HG03520 (cell line): ENCODE data around the gene PKMYT1.

ENCODE experiments used
- ATAC-seq: cut with Tn5 transposase; IDR thresholded peaks from one replicate; pipeline ENCODE4 v1.9.1; 2021; ENCODE audit warnings: mild to moderate bottlenecking, moderate library complexity; ENCODE audit not compliant: unreplicated experiment

PKMYT1 gene

DNA sequence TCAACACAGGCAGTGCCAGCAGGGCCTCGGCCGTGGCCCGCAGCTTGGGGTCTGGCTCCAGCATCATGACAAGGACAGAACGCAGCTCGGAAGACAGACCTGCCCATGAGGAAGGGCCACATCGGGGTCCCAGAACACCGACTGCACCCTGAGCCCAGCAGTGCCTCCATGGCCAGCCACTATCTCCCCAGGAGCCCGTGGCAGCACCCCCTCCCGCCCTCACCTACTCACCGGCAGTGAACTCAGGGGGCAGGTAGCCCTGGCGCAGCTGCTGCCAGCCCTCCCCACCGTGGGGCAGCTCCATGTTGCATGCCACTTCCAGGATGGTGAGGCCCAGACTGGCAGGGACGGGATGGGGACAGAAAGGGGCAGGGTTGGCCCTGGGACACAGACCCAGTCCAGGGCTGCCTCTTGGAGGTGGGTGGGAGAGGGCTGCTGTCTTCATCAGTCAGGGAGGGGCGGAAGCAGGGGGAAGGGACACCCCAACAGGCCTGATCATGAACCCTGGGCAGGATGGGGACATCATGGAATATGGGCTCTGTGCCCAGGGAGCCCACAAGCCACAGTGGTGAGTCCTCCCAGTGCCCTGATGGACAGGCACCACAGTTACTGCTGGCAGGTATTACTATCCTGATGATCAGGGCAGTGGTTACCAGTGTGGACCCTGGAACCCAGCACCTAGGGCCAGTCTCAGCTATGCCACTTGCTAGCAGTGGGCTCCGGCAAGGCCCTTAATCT lies 5.8 kb downstream of the PKMYT1 start:
- ATAC-seq = no peak

DNA sequence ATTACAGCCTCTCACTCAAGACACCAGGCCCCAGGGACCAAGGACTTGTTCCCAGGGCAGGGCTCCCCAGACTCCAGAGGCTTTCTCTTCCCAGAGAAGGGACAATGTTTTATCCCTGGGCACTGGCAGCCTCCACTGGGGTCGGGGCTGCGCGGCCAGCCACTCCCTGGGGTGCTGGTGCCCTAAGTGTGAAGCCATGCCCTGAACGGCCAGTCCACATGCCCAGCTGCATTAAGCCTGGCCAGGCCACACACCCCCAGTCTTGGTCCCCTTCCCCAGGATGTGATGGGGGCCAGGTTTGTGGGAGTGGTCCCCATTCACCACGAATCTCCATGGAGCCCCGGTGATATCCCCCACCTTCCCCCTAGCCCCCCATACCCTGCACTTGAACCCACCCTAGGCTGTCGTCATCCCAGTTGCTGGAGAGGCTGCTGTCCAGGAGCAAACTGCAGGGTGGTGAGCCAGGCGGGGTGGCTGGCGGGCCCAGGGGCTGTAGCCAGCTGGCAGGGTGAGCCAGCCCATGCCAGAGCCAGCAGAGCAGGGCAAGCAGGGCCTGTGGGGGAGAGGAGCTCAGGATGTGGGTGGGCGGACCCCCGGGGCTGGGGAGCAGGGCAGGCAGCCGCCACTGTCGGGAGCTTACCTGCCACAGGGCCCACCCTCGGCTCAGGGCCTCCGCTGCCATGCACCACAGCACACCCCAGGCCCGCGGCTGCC lies 6.5 kb downstream of the PKMYT1 start:
- ATAC-seq = no peak

DNA sequence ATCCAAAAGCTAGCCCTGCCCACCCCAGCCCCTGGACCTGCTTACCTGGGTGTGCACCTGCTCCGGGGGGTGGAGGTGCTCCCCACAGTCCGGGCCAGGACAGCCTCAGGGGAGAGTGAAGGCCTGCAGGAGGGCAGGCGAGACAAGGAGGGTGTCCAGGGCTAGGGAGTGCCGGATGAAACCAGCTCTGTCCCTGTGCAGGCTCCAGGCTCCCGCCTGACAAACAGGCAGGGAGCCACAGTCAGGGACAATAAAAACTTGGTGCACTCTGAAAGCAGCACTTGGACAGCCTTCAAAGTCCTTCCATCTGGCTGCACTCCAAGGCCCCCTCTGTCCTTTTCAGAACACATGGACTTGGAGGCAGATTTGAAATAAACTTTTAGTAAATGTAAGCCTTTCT lies 7.2 kb downstream of the PKMYT1 start:
- no peak for ATAC-seq

DNA sequence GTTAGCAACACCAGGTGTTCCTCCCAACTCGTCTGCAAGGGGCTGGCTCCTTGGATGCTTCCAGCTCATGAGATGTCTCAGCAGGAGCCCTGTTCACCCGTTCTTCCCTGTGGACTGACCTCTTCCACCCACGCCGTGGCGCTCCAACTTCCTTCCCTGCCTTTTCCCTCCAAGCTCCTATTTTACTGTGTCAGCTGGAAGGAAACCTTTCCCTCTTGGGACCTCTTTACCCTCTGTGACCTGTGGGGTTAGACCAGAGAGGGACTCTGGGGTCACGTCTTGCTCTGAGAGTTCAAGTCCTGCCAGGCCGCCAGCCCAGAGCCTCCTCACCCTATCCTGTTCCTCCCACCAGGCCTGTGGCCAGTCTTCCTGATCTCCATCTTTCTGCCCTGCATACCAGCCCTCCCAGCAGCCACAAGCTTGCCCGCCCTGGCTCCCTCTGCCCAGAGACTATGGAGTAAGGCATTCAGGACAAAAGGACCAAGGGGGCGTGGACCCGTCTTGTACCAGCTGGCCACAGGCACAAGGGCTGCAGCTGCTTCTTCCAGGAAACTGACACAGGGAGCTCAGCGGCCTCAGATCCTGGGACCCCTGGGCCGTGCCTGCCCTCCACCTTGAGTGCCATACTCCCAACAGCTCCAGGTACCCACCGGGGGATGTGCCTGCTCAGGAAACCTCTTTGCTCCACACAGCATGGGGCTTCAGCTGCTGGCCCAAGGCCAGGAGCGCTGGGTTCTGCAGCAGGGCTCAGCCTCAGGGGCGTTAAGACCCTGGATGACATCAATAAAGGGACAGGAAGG lies 8.1 kb downstream of the PKMYT1 start:
- ATAC-seq = no peak

DNA sequence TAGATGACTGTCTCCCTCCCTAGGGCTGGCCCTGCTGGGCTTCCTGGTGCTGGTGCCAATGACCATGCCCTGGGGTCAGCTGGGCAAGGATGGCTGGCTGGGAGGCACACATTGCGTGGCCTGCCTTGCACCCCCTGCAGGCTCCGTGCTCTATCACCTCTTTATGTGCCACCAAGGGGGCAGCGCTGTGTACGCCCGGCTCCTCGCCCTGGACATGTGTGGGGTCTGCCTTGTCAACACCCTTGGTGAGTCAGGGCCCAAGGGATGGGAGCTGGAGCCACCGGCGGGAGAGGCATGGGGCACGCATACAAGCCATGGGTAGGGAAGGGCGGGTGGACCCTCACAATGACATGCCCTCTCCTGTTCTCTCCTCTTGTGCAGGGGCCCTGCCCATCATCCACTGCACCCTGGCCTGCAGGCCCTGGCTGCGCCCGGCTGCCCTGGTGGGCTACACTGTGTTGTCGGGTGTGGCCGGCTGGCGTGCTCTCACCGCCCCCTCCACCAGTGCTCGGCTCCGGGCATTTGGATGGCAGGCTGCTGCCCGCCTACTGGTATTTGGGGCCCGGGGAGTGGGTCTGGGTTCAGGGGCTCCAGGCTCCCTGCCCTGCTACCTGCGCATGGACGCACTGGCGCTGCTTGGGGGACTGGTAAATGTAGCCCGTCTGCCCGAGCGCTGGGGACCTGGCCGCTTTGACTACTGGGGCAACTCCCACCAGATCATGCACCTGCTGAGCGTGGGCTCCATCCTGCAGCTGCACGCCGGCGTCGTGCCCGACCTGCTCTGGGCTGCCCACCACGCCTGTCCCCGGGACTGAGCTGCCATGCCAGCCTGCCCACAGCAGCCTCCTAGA lies 8.9 kb downstream of the PKMYT1 start:
- no peak for ATAC-seq

DNA sequence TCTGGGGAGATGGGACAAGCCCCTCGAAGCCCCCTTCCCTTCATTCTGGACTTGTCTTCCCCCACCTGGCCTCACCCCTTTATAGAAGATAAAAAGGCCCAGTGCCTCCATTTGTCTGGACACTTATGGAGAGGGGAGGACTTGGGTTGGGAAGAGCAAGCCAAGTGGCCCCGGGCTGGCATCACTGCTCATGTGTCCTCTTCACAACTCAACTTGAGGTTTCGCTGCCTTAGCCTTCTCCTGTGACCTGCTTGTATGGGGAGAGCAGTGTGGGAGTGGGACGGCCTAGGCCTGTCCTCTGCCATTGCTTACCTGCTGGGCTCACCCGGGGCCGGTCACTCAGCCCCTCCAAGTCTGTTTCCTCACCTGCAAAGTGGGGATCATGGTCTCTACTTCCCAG lies 9.7 kb downstream of the PKMYT1 start:
- ATAC-seq = no peak

DNA sequence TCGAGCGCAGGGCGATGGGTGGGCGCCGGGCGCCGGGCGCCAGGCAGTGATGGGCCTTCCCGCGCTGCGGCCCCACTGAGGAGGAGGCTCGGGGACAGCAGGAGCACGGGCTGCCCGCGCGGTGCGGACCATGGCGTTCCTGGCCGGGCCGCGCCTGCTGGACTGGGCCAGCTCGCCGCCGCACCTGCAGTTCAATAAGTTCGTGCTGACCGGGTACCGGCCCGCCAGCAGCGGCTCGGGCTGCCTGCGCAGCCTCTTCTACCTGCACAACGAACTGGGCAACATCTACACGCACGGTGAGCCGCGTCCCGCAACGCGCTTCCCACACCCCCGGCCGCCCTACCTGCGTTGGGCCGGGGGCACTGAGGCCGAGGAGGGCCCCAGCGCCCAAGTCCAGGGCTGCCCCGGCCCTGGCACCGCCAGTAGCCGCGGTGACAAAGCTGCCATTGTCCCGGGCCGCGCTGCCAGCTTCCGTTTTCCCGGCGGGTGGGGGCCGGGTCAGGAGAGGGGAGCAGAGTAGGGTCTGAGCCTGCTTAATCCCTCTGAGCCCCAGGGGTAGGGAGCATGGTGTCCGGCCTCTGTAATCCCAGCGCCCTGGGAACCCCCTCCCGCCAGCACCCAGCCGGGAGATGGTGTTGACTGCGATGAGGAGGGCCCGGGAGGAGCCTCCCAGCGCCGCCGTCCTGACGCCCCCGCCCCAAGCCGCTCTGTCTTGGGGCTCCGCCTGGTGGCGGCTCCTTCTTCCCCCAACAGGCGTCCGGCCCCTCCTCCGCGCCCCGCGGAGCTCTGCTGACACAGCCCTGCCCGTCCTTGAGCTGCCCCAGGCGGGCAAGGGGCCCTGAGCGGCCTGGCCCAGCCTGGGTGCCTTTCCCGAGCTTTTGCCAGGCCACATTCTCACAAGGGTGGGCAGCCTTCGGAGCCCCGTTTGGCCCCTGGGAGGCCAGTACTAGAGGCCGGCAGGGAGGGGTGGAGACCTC lies 10.4 kb downstream of the PKMYT1 start:
- no peak for ATAC-seq

DNA sequence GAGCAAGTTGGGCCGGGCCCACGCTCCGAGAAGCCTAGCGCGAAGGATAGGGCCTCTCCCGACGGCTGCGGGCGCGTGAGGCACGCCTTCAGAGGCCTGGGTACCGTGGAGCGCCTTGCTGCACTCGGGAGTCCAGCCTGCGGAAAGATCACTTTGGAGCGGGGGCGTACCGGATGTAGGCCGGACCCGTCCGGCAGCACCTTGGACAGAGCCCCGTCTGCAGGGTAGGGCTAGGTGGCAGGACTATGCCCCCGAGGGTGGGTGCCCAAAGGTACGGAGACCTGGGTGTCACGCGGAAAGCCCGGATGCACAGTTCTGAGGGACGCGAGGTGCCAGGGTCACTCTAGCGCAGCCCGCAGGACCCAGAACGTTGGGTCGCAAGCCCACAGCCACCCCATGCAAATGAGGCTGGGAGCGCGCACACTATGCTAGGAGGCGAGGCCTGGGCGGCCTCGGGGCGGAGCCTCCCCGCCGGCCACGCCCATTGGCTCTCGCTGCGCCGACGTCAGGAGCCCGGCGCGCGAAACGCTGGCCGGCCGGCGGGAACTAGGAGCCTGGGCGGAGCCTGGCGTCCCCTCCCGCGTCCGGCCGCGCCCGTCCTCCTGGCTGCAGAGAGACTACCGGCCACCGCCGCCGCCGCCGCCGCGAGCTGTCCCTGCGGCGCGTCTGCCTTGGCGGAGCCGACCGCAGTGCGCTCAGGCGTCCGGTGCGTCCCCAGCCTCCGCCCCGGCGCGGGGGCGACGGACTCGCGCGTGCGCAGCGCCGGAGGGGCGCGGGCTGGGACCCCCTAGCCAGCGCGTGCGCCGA lies 11.3 kb downstream of the PKMYT1 start, which contains the start of gene PAQR4:
Gene PAQR4, plus strand, starts transcription at position 611 of the 807 bp plus-strand sequence. CDS start 327 bp downstream, outside the sequence.
- ATAC-seq = peak; percentile 70

DNA sequence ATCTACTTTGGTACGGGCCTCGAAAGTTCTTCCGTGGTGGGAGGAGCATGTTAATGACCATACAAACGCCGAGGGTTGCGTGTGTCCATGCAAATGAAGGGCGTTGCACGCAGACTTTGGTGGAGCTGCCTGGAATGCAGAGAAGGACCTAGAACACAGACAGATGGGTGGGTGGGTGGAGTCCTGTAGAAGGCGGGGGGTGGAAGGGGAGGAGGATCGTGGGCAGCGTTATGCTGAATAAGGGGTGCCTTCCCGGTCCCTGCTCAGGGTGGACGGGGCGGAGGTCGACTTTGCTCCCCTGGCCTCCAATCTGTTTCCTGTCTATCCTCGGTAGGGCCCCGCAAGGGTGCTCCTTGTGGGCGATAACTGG lies 11.9 kb downstream of the PKMYT1 start:
- no peak for ATAC-seq

DNA sequence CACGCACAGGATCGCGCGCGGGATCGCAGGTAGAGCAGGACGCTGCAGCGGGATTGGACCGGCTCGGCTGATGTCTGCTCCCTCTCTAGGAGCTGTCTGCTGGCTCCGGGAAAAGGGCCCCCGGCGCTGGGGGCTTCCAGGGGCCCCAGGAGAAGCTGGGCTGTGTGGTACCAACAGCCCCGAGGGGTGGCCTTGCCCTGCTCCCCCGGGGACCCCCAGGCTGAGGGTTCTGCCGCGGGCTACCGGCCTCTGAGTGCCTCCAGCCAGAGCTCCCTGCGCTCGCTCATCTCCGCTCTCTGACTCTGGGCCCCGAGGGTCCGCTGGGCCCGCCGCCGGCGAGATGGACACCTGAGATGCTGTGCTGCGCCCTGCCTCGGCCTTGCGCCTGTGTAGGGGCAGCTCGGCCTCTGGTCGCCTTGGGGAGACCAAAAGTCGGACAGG lies 12.5 kb downstream of the PKMYT1 start:
- no peak for ATAC-seq

DNA sequence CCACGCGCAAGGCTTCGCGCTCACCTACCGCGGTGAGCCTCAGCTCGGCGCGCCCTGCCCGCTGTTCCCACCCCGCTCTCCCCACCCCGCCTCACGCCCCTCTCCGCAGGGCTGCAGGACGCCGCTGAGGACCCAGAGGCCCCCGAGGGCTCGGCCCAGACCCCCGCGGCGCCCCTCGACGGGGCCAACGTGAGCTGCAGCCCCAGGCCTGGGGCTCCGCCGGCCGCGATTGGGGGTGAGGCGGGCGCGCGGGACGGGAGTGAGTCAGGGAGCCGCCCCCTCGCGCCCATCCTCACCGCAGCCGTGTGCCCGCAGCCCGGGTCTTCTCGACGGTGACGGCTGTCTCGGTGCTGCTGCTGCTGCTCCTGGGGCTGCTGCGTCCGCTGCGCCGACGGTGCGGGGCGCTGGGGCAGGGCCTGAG lies 13.0 kb downstream of the PKMYT1 start:
- no peak for ATAC-seq

DNA sequence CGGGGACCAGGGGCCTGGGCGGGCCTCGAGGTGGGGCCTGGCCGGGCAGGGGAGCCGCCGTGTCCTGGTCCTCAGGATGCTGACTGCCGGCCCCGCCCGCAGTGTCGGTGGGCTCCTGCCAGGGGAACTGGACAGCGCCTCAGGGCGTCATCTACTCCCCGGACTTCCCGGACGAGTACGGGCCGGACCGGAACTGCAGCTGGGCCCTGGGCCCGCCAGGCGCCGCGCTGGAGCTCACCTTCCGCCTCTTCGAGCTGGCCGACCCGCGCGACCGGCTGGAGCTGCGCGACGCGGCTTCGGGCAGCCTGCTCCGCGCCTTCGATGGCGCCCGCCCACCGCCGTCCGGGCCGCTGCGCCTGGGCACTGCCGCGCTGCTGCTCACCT lies 13.4 kb downstream of the PKMYT1 start:
- ATAC-seq = no peak

DNA sequence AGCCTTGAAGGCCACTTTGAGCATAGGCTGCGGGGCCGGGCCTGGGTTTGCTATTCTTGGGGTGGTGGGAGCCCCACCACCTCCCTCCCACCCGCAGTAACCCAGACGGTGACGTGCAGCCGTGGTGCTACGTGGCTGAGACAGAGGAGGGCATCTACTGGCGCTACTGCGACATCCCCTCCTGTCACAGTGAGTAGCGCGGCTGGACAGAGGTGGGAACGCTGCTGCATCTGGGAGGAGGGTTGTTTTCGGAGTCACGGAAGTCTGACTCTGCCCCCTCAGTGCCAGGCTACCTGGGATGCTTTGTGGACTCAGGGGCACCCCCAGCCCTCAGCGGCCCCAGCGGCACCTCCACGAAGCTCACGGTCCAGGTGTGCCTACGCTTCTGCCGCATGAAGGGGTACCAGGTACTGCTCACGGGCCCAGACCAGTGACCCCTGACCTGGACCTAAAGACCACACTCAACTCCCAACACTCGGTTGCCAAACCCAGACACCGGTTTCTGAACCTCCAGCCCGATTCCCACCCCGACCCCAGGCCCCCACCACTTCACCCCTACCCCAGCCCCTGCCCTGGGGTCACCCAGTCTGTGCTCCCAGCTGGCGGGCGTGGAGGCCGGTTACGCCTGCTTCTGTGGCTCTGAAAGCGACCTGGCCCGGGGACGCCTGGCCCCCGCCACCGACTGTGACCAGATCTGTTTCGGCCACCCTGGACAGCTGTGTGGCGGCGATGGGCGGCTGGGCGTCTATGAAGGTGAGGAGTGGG lies 14.0 kb downstream of the PKMYT1 start:
- ATAC-seq = no peak

DNA sequence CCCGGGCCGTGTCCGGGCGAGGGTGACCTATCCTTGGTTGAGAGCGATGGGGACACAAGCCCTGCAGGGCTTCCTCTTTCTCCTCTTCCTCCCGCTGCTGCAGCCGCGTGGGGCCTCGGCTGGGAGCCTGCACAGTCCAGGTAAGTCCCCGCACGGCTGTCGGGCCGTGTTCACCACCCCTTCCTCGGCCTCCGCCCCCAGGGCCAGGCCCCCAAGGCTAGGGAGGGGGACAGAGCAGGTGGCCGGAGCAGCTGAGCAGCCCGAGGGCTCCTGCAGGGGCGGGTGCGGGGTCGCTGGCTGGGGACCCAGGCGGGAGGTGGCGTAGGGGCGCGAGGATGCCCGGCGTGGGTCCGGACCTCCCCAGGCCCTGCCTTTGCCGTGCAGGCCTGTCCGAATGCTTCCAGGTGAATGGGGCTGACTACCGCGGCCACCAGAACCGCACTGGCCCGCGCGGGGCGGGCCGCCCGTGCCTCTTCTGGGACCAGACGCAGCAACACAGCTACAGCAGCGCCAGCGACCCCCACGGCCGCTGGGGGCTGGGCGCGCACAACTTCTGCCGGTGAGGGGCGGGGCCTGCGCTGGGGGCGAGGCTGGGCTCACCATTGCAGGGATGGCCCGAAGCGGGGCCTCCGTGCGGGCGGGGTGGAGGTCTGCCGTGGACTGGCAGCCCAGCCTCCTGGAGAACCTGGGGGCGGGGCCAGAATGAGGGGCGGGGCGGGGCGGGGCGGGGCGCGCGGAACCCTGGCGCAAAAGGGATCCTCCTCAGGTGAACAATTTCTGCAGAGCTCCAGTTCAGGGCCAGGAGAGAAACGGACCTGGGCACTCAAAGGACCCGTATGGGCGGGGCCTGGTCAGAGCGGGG lies 15.5 kb downstream of the PKMYT1 start:
- no peak for ATAC-seq

DNA sequence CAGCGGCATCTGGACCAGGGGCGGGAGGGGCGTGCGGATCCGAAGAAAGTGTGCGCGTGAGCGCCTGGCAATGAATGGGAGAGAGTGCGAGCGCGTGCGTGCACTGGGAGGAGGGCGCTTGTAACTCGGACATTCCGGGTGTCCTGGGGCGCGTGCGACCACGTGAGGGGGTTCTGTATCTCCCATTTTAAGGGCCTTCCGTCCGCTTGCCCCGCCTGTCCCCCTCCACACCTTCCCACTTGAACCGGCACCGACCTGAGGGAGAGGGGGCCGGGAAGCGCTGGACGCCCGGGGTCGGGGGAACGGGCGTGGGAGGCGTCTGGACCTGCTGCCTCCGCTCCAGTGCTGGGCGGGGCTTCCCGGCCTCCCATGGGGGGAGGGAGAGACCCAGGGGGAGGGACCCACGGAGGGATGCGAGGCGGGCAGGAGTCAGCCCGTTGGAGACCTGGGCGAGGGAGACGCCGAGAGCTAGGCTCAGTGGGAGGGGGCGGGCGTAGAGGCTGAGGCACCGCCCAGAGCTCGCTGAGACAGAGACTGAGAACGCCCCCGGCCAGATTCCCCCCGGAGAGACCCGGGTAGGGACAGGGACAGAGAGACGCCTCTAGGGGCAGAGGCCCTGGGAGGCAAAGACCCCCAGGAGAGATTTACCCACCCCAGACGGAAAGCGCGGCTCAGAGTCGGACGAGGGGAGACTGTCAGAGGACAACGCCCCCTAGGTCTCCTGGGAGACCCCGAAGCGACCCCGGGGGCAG lies 16.3 kb downstream of the PKMYT1 start, which contains the start of gene KREMEN2:
Gene KREMEN2, plus strand, starts transcription at position 553 of the 752 bp plus-strand sequence. CDS start 246 bp downstream, outside the sequence.
- ATAC-seq = no peak

DNA sequence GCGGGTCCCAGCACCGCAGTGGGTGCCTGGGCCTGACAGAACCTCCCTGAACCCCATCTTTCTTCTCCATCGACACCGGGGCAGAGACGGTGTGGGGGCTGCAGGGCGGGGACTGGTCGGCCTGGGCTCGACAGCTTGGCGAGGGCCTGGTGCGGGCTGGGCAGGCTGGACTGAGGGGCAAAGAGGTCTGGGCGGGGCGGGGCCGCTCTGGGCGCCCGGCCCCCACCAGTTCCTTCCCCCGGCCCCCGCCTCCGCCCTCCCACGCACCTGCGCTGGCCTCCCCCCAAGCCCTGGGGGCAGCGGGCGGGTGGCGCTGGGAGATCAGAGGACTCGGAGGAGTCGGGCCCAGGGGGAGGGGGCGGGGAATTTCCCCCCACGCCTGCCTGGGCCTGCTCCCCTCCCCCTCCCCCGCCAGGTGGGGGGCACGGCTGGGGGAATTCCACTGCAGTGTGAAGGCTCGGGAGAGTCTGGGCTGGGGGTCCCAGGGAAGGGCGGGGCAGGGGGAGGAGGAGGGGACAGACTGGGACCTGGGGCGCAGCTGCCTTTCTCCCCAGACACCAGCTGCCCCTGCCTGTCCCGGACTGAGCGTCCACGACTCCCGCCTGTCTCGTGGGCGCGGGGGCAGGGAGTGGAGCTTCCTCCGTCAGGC lies 17.0 kb downstream of the PKMYT1 start:
- ATAC-seq = no peak
